Fibroblast of mammary gland (primary cell): ENCODE data around the gene TRA2A.

Experiments used
- DNase-seq: peaks from one replicate; pipeline ENCODE4 v3.0.0-alpha.2; 2010; ENCODE audit warnings: low read depth
- H3K4me3 ChIP-seq: 2 replicates; pipeline ENCODE4 v1.5.1; 2011; ENCODE audit warnings: low read depth, mild to moderate bottlenecking, low read length, moderate library complexity; ENCODE audit not compliant: control insufficient read depth
- CTCF ChIP-seq: conservative IDR thresholded peaks from 2 replicates; pipeline ENCODE4 v1.5.1; 2011; ENCODE audit warnings: low read depth, low read length, inconsistent platforms; ENCODE audit not compliant: control insufficient read depth, insufficient read depth

TRA2A gene

DNA sequence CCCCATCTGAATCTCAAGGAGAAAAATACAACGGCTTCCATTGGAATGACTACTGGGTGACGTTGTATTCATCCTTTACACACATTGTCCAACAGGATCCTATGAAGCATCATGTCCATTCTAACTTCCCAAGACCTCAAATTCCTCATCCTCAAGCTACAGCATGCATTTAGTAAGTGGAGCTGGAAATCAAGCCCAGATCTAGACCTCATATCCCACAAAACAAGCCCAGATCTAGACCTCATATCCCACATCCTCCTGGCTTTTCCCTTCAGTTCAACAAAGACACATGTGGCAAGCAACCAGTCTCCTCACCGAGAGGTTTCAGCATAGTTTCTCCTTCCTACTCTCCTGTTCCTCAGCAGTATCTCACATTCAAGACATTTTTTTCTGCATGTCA lies 73.7 kb downstream of the TRA2A start:
- H3K4me3 ChIP-seq, result no peak overlapping the region
- no peak for TF ChIP-seq CTCF
- DNase-seq, result no peak

GRCh38 chr7:23456093-23456492 lies 75.7 kb downstream of the TRA2A start:
- no peak for TF ChIP-seq CTCF
- DNase-seq, result no peak
- H3K4me3 ChIP-seq, result no peak overlapping the region

GRCh38 chr7:23454881-23455526 lies 76.8 kb downstream of the TRA2A start:
- DNase-seq, result no peak
- no peak for TF ChIP-seq CTCF
- H3K4me3 ChIP-seq, result no peak overlapping the region
